NCI-H146 treated with DMSO at 0.1 percent for 48 hours (cell line): ENCODE measurements around the gene ZNF831.

Source experiments
- DNase-seq: peaks from one replicate; lab custom pipeline; 2025; ENCODE audit not compliant: unreplicated experiment; lab: John Stamatoyannopoulos, UW

The ZNF831 gene

GRCh38 chr20:59300333-59301081, 136.9 kb downstream of the ZNF831 start, which contains the start of gene EDN3:
Gene EDN3 (plus strand): TSS chr20:59300611. CDS start chr20:59300813, 202 bp downstream.
- DNase-seq: no peak

GRCh38 chr20:59301343-59302007, 137.9 kb downstream of the ZNF831 start:
- no peak for DNase-seq

- no peak for DNase-seq
These were observed 142.5 kb downstream of the ZNF831 start for GRCh38 chr20:59305908-59306655.

GRCh38 chr20:59307270-59307669, 143.6 kb downstream of the ZNF831 start:
- DNase-seq: no peak
